Measurements from ENCODE around the gene OMG.

The OMG gene

GRCh38 chr17:31323551-31323950 is 26.5 kb upstream of the OMG start:
- ChIA-PET CTCF (interaction anchor here (1.6 kb wide), 1 partner anchor 8 kb away, joined by 3 read pairs; no protein-coding TSS in a partner anchor), POLR2A (interaction anchor here (0.6 kb wide), 1 partner anchor 447 kb away, joined by 3 read pairs; no protein-coding TSS in a partner anchor)
- no peak overlapping the region for H3K4me3 ChIP-seq (ENCODE audit: low read depth, low read length)
- TF ChIP-seq CTCF (IDR thresholded peaks at IDR 0.05; ENCODE audit: insufficient read depth, low read length, missing control alignments): no peak
- no peak for DNase-seq (ENCODE audit: low read depth, low spot score)

- TF ChIP-seq CTCF (IDR thresholded peaks at IDR 0.05; ENCODE audit: insufficient read depth, low read length, missing control alignments): no peak
- no peak for DNase-seq (ENCODE audit: low read depth, low spot score)
- no peak overlapping the region for H3K4me3 ChIP-seq (ENCODE audit: low read depth, low read length)
- POLR2A ChIA-PET: no interaction called here
- CTCF ChIA-PET: no interaction called here
Observed at GRCh38 chr17:31321966-31322365, 24.9 kb upstream of the OMG start.

- H3K4me3 ChIP-seq (ENCODE audit: low read depth, low read length): no peak within 1 kb of the TSS
- ChIA-PET CTCF (no interaction called here), POLR2A (no interaction called here)
- no peak for DNase-seq (ENCODE audit: low read depth, low spot score)
- no peak for TF ChIP-seq CTCF (IDR thresholded peaks at IDR 0.05; ENCODE audit: insufficient read depth, low read length, missing control alignments)
Observed at GRCh38 chr17:31321481-31321880, 24.4 kb upstream of the OMG start, which contains the start of gene EVI2A. TSS of gene EVI2A (minus strand) at chr17:31321622. CDS start at chr17:31319013, 2,609 bp downstream.

- DNase-seq (ENCODE audit: low read depth, low spot score): no peak
- H3K4me3 ChIP-seq (ENCODE audit: low read depth, low read length): no peak overlapping the region
Observed at GRCh38 chr17:31320791-31321190, 23.8 kb upstream of the OMG start.

GRCh38 chr17:31320241-31320640 is 23.2 kb upstream of the OMG start:
- TF ChIP-seq CTCF (IDR thresholded peaks at IDR 0.05; ENCODE audit: insufficient read depth, low read length, missing control alignments): no peak
- H3K4me3 ChIP-seq (ENCODE audit: low read depth, low read length): no peak overlapping the region
- DNase-seq (ENCODE audit: low read depth, low spot score): no peak
- POLR2A ChIA-PET: no interaction called here
- CTCF ChIA-PET: no interaction called here

More at GRCh38 chr17:31320791-31321190, 23.8 kb upstream of the OMG start:
- ChIA-PET CTCF (no interaction called here), POLR2A (no interaction called here)
- TF ChIP-seq CTCF (IDR thresholded peaks at IDR 0.05; ENCODE audit: insufficient read depth, low read length, missing control alignments): no peak

- ChIA-PET POLR2A (no interaction called here), CTCF (interaction anchor here (0.8 kb wide), 1 partner anchor 25 kb away, joined by 3 read pairs; no protein-coding TSS in a partner anchor)
- DNase-seq (ENCODE audit: low read depth, low spot score): no peak
Observed at GRCh38 chr17:31318851-31319661, 22.0 kb upstream of the OMG start.

More at GRCh38 chr17:31318851-31319661, 22.0 kb upstream of the OMG start:
- no peak for TF ChIP-seq CTCF (IDR thresholded peaks at IDR 0.05; ENCODE audit: insufficient read depth, low read length, missing control alignments)
- H3K4me3 ChIP-seq (ENCODE audit: low read depth, low read length): no peak overlapping the region

Measured in AG04449 (cell line).